ENCODE data around the gene GTPBP4.

DNA sequence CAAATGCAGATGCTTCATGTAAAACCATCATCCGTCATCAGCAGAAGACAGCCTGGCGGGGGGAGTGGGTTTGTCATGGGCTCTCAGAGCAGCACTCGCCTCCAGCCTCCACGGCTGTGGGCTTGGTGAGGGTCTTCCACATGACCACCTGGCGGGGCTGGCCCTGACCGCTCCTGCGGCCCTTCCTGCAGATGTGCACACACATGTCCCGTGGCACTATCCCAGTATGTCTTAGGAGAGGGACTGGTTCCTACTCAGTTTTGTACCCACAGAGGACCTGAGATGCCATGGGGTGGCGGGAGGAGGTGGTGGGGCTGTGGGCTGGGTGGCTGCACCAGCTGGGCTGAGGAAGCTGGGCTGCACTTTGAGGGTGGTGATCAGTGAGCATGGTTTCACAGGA is 32.7 kb downstream of the GTPBP4 start:
- no peak for TF ChIP-seq POLR2A (IDR thresholded peaks at IDR 0.05; ENCODE audit: low read length)
- TF ChIP-seq, protein P1, sequence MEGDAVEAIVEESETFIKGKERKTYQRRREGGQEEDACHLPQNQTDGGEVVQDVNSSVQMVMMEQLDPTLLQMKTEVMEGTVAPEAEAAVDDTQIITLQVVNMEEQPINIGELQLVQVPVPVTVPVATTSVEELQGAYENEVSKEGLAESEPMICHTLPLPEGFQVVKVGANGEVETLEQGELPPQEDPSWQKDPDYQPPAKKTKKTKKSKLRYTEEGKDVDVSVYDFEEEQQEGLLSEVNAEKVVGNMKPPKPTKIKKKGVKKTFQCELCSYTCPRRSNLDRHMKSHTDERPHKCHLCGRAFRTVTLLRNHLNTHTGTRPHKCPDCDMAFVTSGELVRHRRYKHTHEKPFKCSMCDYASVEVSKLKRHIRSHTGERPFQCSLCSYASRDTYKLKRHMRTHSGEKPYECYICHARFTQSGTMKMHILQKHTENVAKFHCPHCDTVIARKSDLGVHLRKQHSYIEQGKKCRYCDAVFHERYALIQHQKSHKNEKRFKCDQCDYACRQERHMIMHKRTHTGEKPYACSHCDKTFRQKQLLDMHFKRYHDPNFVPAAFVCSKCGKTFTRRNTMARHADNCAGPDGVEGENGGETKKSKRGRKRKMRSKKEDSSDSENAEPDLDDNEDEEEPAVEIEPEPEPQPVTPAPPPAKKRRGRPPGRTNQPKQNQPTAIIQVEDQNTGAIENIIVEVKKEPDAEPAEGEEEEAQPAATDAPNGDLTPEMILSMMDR (IDR thresholded peaks at IDR 0.05) = no peak
- no peak for TF ChIP-seq NR3C1 (IDR thresholded peaks at IDR 0.05)
- TF ChIP-seq SMC3 (IDR thresholded peaks at IDR 0.05) = no peak
- TF ChIP-seq CEBPB (IDR thresholded peaks at IDR 0.05) = no peak
- no peak for TF ChIP-seq MAZ (IDR thresholded peaks at IDR 0.05; ENCODE audit: borderline replicate concordance, low read depth, low read length)
- TF ChIP-seq JUNB (IDR thresholded peaks at IDR 0.05) = no peak
- no peak for TF ChIP-seq FOSB (CRISPR knock-in tag; IDR thresholded peaks at IDR 0.05)
- TF ChIP-seq HDAC2 (IDR thresholded peaks at IDR 0.05) = no peak
- TF ChIP-seq, protein P2, sequence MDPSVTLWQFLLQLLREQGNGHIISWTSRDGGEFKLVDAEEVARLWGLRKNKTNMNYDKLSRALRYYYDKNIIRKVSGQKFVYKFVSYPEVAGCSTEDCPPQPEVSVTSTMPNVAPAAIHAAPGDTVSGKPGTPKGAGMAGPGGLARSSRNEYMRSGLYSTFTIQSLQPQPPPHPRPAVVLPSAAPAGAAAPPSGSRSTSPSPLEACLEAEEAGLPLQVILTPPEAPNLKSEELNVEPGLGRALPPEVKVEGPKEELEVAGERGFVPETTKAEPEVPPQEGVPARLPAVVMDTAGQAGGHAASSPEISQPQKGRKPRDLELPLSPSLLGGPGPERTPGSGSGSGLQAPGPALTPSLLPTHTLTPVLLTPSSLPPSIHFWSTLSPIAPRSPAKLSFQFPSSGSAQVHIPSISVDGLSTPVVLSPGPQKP (IDR thresholded peaks at IDR 0.05; ENCODE audit: low read depth, low read length) = no peak
- TF ChIP-seq MAFK (IDR thresholded peaks at IDR 0.05; ENCODE audit: partially characterized antibody) = no peak
- TF ChIP-seq ZFP36 (IDR thresholded peaks at IDR 0.05; ENCODE audit: borderline replicate concordance, partially characterized antibody) = no peak
